ENCODE results near the gene ZNF730.
A peak's percentile ranks its signal among the peaks of the same experiment; 100 is the strongest.
"Not testable (repeated sequence)": the region's sequence is repeated elsewhere in the genome, so short reads cannot be mapped to it uniquely, and the experiment has no call there.

The ZNF730 gene

DNA sequence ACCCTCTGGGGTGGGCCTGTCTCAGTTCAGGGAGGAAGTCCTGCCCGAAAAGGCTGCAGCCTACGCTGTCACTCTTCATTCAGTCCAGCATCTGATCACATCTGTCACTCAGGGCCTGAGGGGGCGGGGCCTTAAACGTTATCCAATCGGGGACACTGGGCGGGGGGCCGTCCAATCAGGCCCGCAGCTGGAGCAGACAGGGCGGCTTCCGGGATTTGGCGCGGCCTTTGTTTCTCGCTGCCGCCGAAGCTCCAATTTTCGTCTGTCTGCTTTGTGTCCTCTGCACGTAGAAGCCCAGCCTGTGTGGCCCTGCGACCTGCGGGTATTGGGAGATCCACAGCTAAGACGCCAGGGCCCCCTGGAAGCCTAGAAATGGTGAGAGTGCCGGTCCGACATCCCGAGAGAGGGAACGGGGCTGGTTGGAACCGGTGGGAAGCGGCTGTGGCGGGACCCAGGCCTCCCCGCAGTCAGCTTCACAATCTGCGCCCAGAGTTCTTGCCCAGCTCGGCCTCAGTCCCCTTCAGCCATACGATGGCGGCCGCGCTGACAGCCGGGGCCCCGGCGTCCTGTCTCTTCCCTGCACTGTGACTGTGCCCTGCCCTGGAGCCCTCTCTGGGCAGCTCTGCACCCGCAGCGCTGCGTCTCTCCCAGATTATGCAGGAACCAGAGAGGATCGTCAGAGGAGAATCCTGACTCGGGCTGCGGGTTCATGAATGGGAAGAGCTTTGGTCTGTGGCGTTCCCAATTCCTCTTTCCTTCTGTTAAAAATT lies at the start of gene ZNF730:
Gene ZNF730 (plus strand): TSS at position 224 of the 770 bp plus-strand sequence. CDS start 149 bp downstream, at position 373.
- peak; percentile 30 for DNase-seq (ENCODE audit: low read depth)

DNA sequence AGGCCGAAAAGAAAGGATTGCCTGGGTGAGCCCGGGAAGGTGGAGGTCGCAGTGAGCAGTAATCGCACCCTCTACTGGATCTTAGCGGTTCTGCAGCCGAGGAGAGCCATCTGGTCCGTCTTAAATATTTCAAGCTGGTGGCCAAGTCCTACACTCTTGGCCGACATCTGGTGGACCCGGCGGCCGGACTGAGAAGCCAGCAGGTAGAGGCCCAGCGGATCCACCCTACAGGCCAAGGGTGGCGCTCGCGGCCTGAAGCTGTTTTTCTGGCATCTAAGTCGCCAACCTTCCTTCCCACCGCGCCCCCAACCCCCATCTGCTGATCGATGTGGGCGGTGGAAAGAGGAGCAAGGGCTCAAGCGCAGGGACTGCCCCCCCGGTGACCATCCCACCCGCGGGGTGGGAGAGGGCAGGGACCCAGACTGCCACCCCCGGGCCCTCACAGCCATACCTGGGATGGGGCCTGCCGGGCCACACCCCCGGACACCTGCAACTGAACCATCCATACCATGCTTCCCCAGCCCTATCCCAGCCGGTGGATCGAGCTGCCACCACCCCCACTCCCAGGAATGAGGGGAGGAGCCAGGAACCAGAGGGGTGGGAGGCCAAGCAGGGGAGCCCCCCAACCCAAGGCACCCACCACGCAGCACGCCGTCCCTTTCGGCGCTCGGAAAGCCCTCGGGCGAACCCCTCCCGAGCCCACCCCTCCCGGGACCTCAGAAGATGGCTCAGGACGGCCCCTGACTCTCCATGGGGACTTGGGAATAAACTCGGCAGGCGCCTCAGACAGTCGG lies 46.3 kb upstream of the ZNF730 start:
- peak; percentile 23 for DNase-seq (ENCODE audit: low read depth)

DNA sequence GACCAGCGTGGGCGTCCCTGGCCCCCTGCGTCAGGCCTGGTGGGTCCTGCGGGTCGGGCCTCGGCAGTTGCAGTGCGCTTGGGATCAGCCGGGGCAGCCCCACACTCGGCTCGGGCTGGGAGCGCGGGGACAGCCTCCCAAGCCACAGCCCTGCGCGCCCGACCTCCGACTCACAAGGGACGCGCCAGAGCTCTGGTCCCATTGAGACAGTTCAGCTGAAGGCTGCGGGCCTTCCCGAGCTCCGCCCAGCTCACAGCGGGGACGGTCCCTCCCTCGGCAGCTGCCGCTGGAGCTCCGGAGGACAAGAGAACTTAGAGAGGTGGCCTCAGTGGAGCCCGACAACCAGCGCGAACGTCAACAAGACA lies 45.7 kb upstream of the ZNF730 start:
- no peak for DNase-seq (ENCODE audit: low read depth)

DNA sequence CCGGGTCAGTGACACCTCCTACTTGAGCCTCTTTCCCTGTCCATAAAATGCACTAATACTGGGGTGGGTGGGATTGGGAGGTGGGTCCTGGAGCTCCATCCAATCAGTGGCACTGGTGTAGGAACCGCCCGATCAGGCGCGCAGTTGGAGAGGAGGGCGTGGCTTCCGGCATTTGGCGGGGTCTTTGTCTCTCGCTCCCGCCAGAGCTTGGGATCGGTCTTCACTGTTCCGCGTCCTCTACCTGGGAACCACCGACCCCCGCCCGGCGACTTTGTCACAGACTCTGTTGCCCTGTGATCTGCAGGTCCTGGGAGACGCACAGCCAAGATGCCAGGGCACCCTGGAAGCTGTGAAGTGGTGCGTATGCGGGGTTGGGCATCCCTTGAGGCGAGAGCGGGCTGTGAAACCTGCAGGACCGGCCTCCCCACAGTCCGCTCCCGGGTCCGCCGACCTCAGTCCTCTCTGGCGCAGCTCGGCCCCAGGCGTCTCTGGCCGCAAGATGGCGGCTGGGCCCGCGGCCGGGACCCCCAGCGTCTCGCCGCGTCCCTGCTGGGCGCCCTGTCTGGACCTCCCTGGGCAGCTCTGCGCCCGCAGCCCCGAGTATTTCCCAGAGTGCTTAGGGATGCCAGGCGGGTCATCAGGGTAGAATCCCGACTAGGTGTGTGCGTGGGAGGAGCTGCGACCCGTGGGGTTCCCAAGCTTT lies 41.6 kb upstream of the ZNF730 start:
- DNase-seq (ENCODE audit: low read depth): peak; percentile 53

DNA sequence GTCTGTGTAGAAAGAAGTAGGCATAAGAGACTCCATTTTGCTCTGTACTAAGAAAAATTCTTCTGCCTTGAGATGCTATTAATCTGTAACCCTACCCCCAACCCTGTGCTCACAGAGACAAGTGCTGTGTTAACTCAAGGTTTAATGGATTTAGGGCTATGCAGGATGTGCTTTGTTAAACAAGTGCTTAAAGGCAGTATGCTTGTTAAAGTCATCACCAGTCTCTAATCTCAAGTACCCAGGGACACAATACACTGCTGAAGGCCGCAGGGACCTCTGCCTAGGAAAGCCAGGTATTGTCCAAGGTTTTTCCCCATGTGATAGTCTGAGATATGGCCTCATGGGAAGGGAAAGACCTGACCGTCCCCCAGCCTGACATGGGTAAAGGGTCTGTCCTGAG lies 39.0 kb upstream of the ZNF730 start:
- DNase-seq (ENCODE audit: low read depth): not testable (repeated sequence)

DNA sequence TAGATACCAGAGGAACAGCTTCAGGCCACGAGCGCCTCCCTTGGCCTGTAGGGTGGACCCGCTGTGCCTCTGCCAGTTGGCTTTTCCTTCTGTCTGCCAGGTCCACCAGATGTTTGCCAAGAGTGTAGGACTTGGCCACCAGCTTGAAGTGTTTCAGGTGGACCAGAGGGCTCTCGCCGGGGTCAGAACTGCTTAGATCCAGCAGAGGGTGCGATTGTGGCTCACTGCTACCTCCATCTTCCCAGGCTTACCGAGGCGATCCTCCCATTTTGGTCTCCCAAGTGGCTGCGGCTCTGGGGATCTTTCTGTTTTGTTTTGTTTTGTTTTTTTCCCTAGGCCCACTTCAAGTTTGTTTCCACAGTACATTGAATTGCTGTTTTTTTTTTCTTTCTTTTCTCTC lies 23.0 kb upstream of the ZNF730 start:
- DNase-seq (ENCODE audit: low read depth): no peak

DNA sequence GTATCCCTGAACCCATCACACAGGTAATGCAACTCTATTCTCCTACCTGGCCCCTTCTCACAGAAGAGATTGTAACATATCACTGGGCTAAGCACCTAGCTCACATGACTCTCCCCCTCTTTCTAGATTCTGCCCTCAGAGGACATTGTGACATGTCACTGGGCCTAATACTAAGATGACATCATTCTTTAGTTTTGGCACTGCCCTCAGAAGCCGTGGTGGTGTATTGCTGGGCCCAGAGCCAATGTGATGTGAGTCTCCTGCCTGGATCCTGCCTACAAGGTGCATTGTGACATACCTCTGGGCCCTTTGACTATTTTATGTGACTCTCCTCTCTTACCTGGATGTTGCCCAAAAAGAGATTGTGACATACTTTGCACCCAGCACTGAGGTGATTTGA lies 21.4 kb upstream of the ZNF730 start:
- no peak for DNase-seq (ENCODE audit: low read depth)

DNA sequence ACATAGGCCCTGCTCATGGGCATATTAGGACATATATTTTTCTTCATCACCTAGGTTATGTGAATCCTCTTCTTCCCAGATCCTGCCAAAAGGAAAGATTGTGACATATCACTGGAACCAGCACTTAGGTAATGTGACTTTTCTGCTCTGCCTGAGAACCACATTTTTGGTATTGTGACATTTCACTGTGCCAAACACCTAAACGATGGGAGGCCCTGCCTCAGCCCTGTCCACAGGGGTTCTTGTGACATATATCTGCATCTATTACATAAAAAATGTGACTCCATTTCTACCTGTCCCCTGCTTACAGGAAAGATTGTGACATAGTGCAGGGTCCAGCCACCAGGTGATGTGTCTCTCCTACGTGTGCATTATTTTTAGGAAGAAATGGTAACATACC lies 18.5 kb upstream of the ZNF730 start:
- no peak for DNase-seq (ENCODE audit: low read depth)

DNA sequence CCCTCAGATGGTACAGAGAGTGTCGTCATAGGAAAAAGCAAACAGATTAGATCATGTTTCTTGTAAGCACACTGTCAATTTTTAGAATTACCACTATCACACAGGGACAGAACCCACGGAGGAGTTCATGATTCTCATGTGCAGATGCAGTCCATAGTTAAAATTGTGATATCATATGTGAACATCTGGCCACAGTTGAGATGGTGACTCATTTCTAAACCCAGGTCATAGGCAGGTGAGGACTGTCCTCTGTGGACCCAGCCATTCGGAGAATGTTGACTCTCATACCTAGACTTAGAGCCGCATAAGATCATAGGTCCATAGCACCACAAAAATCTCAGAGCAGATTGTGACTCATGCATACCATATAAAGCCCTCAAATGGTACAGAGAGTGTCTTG lies 17.8 kb upstream of the ZNF730 start:
- no peak for DNase-seq (ENCODE audit: low read depth)

DNA sequence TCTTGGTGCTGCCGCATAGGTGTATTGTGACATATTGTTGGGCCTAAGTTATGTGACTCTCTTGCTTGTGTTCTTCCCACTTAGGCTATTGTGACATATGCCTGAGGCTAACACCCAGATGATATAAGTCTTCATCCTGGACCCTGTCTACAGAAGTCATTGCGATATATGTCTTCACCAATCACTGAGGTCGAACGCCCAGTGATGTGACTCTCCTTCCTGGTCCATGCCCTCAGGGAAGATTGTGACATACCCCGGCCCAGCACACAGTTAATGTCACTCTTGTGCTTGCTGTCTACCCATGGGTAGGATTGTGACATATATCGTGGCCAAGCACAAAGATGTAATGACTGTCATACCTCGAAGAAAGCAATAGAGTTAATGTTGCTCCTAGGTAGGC lies 16.9 kb upstream of the ZNF730 start:
- DNase-seq (ENCODE audit: low read depth): no peak

DNA sequence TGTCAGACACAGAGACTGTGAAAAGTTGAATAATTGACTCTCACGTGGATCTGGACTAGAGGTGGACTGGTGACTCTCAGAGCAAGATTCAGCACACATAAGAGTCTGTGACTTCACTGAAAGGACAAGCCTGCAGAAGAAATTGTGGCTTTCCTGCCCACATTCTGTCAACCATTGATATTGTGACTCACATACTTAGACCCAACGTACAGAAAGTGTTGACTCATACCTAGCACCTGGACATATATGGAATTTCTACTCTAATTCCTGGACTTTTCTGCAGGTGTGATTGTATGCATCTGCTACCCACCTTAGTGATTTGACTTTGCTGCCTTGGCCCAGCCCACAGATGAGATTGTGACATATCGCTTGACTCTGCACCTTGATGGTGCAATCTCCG lies 15.6 kb upstream of the ZNF730 start:
- DNase-seq (ENCODE audit: low read depth): no peak

DNA sequence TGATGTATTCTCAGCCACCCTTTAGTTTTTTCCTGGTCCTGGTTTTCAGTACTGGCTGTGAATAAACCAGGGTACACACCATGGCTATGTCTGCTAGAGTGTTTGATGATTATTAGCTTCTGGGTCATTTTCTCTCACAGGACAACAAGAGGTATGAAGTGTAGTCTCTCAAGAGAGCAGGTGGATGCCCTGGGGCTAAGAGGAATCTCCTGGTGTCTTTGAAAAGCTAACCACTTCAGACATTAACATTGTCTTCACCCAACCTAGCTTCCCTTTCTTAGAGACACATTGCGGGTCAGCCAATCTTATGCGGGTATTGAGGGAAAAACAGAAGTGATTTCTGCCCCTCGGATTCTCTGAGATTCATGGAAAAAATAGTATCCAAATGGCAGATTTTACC lies 1.6 kb downstream of the ZNF730 start:
- DNase-seq (ENCODE audit: low read depth): no peak

DNA sequence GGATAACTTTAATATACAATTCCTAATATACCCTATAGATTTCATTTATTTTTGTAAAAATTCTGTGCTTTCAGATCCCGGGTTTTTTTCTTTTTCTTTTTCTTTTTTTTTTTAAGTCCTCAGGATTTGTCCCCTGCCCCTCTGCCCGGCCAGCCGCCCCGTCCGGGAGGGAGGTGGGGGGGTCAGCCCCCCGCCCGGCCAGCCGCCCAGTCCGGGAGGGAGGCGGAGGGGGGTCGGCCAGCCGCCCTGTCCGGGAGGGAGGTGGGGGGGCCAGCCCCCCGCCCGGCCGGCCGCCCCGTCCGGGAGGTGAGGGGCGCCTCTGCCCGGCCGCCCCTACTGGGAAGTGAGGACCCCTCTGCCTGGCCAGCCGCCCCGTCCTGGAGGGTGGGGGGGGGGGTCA lies 17.4 kb downstream of the ZNF730 start:
- not testable (repeated sequence) for DNase-seq (ENCODE audit: low read depth)

DNA sequence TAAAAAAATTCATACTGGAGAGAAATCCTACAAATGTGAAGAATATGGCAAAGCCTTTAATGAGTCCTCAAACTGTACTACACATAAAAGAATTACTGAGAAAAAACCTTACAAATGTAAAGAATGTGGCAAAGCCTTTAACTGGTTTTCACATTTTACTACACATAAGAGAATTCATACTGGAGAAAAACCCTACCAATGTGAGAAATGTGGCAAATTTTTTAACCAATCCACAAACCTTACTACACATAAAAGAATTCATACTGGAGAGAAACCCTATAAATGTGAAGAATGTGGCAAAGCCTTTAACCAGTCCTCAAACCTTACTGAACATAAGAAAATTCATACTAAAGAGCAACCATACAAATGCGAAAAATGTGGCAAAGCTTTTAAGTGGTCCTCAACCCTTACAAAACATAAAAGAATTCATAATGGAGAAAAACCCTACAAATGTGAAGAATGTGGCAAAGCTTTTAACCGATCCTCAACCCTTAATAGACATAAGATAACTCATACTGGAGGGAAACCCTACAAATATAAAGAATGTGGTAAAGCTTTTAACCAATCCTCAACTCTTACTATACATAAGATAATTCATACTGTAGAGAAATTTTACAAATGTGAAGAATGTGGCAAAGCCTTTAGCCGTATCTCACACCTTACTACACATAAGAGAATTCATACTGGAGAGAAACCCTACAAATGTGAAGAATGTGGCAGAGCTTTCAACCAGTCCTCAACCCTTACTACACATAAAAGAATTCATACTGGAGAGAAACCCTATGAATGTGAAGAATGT lies 29.0 kb downstream of the ZNF730 start:
- no peak for DNase-seq (ENCODE audit: low read depth)

DNA sequence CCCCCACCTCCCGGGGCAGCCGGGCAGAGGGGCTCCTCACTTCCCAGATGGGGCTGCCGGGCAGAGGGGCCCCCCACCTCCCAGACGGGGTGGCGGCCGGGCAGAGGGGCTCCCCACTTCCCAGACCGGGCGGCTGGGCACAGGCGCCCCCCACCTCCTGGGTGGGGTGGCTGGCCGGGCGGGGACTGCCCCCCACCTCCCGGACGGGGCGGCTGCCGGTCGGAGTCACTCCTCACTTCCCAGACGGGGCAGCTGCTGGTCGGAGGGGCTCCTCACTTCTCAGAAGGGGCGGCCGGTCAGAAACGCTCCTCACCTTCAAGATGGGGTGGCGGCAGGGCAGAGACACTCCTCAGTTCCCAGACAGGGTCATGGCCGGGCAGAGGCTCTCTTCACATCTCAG lies 43.9 kb downstream of the ZNF730 start:
- no peak for DNase-seq (ENCODE audit: low read depth)

DNA sequence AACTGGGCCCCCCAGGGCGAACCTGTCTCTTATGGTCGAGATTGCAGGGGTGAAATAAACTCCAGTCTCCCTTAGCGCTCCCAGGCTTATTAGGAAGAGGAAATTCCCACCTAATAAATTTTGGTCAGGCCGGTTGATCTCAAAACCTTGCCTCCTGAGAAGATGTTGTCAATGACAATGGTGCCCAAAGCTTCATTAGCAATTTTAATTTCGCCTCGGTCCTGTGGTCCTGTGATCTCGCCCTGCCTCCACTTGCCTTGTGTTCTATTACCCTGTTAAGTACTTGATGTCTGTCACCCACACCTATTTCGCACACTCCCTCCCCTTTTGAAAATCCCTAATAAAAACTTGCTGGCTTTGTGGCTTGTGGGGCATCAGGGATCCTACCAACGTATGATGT lies 51.5 kb downstream of the ZNF730 start:
- not testable (repeated sequence) for DNase-seq (ENCODE audit: low read depth)

DNA sequence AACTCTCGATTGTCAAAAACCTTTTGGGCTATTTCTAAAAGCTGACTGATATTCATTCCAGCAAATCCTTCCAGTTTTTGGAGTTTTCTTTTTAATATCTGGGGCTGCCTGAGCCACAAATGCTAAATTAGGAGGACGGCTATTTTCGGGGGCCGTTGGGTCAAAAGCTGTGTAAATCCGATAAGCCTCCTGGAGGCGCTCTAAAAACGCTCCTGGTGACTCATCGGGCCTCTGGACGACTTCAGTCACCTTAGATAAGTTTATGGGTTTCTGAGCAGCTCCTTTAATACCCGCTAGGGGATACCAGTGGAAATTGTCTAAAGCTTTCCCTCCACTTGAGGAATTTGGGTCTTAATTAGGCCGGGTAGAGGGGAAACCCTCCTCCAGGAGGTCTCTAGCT lies 66.4 kb downstream of the ZNF730 start:
- DNase-seq (ENCODE audit: low read depth): no peak

DNA sequence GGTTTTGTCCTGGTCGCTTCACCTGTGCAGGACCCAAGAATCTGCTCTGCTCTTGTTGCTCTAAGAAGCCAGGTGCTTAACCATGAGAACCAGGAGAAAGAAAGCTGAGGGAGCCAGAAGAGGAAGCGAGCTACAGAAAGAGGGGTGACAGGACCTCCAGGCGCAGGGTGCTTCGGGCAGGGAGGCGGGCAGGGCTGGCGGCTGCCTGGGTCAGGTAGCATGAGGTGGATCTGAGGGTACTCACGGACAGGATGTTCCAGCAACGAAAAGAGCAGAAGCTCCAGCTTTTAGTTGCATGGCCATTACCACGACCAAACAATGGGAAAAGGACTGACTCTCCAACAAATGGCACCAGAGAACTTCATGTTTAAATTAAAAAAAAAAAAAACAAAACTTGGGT lies 73.5 kb downstream of the ZNF730 start:
- no peak for DNase-seq (ENCODE audit: low read depth)
